GM19455 (cell line): Measurements from ENCODE around the gene OGFOD3.

ENCODE experiments used
- ATAC-seq: cut with Tn5 transposase; IDR thresholded peaks from one replicate; pipeline ENCODE4 v1.9.1; 2021; ENCODE audit not compliant: unreplicated experiment

The OGFOD3 gene

DNA sequence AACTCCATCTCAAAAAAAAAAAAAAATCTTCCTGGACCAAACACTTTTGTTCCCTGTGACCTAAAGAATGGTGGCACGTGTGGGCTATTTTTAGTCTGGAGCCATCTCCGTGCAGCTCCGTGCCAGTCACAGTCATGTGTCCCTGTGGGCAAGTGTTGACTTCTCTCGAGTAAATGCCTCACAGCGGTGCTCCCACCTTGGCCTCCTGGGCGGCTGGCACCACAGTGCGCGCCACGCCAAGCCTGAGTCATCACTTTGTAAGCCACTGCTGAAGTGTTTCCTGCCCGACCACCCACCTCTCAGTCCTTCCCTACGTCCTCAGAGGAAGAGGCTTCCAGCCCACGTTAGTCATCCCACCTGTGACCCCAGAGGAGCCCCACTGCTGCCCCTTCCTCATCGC, 11.1 kb downstream of the OGFOD3 start:
- ATAC-seq = no peak

DNA sequence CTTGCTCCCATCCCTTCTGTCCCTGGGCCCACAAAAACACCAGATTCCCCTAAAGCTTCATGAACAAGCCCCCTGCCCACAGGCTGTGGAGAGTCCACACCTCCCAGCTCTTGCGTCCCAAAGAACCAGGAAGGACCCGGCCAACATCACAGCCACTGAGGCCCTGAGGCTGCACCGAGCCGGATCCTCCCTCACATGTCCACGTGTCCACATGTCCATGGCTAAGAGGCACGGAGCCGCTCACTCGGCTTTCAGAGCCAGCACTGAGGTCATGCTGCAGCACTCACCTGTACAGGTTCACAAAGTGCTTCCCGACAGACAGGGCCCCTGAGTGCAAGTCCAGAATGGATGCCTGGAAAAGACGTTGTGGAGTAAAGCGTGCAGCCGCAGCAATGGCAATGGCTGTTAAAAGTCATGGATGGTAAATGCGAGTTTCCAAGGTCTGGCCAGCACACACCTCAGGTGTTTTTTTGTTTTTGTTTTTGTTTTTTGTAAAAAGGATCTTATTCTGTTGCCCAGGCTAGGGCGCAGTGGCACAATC, 12.2 kb downstream of the OGFOD3 start:
- no peak for ATAC-seq

DNA sequence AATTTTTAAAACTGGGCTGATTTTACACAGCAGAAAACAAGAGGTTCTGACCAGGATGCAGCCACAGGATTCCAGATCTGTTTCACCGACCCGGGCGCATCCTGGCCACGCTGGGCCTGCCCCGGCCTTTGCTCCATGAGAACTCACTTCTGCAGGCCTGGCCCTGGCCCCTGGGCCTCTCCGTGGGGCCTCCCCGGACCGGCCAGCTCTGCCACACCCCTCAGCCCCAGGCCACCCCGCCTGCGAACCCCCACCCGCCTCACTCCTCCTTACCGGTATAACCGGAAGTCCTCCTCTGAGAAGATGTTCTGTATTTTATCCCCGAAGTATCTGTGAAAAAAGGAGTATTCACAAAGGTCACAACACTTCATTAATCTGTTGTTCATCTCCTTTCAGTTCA, 13.3 kb downstream of the OGFOD3 start:
- ATAC-seq = no peak

DNA sequence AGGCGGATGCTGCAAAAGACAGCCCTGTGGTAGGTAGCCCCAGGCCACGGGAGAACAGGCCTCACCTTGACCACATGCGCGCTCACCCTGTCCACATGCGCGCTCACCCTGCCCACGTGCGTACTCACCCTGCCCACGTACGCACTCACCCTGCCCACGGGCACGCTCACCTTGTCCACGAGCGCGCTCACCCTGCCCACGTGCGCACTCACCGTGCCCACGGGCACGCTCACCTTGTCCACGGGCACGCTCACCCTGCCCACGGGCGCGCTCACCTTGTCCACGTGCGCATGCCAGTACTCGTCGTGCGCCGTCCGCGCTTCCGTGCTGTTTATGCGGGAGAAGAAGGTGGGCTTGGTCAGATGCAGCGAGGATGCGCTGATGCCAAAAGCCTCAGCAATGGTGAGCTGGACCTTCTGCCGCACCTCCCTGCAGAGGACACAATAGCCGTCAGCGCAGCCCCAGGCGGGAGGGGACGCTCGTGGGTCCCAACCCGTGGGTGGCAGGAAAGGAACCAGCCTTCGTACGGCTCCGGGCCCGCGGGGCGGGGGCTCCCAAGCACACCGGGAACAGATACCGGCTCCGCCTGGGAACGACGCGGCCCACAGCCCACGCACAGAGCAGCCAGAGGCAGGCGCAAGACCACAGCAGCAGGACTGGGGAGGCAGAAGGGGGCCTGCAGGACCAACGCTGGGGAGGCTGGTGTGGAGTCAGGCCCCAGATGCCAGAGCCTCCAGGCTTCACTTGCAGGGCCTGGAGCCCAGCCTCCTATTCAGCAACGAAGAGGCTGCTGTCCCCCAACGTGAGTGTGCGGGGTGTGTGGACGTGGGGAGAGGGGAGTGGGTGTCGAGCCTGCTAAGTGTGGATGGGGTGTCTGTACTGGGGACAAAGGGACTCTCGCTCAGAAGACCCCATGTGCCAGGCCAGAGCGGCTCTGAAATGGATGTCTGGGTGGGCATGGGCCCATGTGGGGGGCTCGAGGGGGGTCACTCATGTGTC, 14.4 kb downstream of the OGFOD3 start:
- no peak for ATAC-seq

DNA sequence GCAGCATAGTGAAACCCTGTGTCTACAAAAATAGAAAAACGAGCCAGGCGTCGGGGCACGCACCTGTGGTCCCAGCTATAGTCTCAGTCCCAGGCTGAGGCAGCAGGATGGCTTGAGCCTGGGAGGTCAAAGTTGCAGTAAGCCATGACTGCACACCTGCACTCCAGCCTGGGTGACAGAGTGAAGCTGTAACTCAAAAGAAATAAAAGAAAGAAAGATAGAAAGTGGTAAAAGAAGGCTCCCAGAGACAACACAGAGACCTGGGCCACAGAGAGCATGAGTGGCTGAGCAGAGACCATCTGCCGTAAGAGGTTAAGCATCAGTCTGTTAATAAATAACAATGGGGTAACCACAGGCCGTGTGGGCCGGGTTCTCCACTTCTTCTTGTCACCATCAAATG, 15.5 kb downstream of the OGFOD3 start:
- ATAC-seq = no peak

DNA sequence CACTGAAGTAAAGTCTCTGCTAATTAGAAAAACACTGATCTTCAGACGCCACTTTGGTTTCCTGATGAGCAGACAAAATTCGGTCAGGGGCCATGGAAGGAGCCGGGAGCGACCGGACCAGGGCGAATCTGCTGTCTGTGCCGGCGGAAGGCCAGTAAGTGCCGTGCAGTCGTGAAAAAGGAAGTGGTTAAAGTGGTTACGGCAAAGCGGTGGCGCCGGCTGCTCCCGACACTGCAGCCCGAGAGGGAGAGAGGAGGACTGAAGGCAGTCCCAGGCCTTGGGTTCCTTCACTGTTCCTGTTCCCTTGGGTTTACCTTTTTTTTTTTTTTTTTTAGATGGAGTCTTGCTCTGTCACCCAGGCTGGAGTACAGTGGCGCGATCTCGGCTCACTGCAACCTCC, 17.6 kb downstream of the OGFOD3 start:
- ATAC-seq = no peak

DNA sequence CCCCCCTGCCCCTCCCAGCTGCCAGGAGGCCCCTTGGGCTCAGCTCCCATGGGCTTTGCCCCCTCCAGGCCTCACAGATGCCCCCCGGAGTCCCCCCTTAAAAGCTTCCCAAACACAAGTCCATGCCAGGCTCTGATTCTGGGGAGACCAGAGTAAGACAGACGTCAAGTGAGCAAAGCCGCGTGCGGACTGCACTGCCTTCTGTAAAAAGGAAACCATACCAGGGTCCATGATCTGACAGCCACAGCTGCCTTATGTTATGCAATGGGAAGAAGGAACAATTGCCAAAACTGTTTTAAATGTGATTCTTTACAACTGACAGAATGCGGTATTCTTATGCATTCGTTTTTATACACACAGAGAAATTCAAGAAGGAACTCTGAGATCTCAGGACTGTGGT, 18.2 kb downstream of the OGFOD3 start:
- no peak for ATAC-seq

DNA sequence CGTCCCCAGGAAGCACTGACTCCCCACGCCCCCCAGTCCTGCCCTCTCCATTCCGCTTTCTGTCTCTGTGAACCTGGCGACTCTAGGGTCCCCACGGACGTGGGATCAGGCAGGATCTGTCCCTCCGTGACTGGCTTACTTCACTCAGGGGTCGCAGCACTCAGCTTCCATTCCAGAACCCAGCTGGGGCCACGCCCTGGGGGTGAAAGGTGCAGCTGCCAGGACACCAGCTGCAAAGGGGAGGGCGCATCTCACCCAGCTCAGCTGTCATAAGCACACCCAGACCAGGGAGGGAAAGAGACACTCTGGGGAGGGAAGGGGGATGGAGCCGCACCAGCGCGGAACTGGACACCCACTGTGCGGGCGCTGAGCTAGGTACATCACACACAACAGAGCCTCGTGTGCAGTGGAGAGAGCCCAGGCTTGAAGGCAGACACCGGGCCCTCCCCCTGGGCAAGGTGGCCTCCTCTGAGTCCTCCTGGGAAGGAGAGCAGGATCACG, 18.7 kb downstream of the OGFOD3 start:
- no peak for ATAC-seq

DNA sequence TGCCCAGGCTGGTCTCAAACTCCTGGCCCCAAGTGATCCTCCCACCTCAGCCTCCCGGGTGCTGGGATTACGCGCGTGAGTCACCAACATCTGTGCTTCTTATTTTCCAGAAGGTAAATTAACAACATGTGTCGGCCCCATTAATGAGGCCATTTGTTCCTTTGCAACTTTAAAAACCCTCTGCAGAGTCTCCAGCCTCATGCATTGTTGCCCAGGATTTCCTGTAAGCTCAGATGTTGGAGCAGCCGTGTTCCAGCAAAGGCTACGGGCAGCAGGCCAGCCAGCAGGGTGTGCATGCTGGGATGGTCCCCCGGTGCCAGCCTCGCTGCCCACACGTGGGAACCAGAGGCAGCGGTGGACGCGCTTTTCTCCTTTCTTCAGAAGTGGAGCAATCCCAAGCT, 19.3 kb downstream of the OGFOD3 start:
- ATAC-seq = no peak

DNA sequence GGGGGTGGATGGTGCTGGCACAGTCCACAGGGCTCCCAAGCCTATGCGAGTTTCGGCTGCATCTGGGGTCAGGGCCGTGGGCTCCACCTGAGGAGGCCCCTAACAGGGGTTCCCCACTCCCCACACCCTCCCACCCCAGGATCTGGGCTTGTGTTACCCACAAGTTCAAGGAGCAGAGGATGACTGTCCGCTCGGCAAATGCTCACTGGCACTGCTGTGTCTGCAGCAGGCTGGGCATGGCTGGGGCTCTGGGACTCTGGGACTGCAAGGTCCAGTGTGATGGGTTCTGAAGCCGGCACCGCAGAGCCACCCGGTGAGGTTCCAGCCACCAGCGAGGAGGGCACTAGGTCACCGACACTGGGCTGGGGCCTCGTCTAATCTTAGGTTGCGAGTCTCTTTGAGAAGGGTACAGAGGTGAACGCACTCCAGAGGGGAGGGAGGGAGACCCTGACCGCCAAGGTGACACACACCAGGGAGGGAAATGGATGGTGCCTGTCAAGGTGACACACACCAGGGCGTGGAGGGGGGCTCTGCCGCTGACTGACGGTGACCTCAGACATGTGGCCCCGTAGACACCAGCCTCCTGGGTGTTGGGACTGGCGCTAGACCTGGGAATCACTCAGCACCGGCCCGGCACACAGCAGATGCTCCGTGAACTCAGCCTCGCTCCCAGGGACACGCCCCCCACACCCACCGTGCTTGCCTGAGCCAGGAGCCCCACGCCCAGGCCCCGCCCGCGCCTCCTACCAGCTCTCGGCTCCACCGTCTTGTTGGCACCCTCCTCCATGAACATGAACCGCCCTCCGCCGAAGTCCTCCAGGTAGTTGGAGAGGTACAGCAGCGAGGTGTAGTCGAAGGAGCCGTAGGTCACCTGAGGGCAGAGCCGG, 20.7 kb downstream of the OGFOD3 start:
- ATAC-seq = no peak

DNA sequence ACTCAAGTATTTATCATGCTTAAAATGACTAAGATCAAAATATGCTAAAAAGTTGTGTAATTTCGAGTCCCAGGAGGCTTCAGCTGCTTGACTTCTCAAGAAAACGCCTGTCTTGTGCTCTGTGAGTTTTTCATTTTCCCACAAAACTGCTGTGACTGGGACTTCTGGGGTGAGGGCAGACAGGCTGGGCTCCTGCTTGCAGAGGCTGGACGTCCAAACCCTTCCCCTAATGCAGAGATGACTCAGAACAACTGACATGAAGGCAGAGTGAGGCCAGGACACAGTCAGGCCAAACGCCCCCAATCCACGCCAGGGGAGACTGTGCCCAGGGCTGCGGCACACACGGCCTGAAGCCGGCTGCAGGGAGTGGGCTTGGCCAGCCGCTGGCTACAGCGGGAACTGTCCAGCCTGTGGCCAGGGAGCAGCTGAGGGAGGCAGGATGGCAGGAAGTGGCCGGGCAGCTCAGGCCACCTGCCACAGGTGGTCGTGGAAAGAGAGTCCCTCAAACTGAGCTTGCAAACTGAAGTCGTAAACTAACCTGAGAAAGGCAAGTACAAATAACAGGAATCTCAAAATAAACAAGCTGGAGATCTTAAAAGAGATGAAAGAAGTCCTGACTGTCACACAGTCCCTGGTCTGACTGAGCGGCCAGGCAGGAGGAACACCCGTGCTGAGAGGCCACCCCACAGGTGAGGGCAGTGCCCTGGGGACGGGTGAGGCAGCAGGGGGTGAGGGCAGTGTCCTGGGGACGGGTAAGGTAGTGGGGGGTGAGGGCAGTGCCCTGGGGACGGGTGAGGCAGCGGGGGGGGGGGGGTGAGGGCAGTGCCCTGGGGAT, 21.6 kb downstream of the OGFOD3 start:
- ATAC-seq = no peak

DNA sequence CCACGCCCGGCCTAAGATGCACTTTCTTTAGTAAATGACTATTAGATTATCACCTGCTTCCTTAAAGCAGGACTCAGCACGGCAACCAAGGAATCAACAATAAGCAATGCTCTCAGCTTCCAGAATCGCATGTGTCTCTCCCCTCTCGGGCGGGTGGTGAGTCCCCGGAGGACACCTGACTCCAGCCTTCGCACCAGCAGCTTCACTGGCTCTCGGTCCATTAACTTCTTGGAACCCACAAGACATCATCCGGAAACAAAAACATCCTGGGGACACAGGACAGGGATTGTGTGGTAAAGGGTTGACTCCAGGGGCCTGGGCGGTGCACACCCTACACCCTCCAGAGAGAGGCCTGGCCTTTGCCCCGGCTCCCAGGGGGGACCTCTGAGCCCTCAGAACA, 24.1 kb downstream of the OGFOD3 start:
- ATAC-seq = no peak

DNA sequence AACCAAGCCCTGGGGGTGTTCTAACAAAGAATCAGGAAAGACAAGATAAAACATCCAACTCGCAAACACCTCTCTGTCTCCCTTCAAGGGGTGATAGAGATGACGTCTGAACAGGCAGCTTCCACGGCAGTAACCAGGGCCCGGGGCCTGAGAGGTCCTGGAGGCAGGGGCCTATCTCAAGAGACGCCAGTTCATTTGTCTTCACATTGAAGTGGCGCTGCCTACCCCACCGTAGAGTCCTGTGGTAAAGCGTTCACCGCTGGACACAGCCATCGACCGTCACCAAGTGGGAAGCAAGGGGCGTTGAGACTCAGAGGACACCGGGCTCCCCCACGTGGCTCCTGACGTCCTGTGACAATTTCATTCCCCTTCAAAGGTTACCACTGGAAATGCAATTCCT, 25.4 kb downstream of the OGFOD3 start:
- no peak for ATAC-seq

DNA sequence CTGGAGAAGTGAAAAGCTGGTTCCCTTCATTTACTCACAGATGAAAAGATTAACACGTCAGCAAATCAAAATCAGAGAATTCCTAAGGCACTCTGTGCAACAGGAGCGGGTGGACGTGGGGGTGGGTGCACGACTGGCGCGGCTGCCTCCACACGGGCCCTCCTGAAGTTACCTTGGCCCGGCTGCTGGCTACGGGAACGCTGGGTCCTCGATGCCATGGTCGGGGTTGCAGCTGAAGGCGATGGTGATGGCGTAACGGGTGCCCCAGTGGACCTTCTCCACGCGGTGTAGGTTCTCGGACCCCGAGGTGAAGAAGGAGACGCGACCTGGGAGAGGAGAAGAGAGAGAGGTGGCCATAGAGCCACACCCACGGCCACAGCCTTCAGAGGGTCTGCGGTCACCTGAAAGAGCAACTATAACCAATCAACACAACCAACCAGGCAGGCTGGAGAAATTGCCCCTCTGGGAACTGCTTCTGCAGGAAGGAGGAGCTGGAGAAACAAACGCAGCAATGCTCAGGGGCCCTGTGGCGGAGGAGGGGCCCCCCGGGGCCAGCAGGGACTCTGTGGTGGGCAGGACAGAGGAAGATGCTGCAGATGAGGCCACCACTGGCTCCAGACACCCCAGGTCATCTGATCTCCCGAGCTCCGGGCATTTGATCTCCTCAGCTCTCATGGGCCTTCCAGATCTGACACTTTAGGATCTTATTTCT, 26.0 kb downstream of the OGFOD3 start:
- no peak for ATAC-seq

DNA sequence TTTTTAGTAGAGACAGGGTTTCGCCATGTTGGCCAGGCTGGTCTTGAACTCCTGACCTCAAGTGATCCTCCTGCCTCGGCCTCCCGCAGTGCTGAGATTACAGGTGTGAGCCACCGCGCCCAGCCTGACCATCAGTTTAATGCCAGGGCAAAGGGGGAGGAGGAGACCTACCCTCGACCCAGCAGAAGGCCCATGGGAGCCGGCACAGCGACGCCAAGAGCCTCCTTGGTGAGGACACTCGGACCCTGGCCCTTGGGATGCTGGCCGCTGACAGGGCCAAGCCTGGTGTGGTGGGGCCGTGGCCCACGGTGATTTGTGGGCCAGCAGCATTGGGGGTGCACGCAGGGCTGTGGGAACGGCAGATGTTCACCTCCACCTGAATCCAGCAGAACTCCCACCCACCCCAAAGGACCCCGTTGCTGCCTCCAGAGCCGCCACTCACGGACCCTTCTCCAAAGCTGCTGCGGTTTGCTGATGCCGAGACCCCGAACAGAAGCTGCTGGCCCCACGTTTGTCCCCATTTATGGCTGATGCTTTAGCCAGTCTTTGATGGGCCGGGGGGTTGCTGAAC, 26.8 kb downstream of the OGFOD3 start:
- no peak for ATAC-seq

DNA sequence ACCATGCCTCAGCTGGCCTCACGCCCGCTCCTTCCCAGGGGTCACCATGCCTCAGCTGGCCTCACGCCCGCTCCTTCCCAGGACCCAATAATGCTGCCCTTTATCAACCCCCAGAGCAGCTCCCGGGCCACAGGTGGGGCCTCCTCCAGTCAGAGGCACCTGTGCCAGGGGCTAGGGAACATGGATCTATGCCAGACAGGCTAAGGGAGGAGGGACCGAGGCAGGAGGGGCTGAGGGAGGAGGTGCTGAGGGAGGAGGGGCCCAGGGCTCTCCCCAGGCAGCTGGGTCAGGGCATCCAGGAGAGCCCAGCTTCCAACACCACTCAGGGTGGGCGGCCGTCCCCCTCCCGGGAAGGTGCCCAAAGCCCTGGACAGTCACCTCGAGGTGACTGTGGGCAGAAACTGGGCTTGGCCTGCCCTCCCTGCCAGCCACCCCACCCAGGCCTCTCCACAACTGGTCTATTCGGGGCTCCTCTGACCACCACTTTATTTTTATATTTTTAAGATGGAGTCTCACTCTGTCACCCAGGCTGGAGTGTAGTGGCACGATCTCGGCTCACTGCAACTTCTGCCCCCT, 27.4 kb downstream of the OGFOD3 start:
- no peak for ATAC-seq

DNA sequence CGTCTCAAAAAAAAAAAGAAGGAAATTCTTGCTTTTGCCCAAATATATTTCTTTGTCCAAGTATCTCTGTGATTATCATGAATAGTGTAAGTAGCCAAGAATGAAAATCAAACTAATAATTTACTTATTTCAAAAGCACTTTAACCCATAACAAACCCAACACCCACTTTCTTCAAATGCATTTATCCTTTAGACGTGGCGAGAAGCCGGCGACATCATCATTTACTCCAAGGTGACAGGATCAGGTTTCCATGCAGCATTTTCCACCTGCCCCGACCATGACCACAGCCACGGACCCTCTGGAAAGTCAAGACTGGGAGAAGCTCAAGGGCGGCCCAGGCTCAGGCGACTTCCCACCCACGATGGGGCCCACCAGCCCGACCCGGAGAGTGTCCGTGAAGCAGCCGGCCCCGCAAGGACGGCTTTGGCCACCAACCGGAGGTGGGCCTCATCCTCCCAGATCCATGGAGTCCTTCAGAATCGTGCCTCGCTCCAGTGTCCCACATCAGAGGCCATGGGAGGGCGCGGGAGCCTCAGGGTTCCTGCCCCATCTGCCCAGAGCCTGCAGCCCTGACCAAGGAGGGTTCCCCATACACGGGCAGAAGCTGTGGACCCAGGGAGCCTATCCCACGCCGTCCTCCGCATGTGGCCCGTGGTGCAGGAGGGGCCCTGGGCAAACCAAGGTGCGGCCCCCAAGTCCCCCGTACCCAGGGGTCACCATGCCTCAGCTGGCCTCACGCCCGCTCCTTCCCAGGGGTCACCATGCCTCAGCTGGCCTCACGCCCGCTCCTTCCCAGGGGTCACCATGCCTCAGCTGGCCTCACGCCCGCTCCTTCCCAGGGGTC, 28.1 kb downstream of the OGFOD3 start:
- ATAC-seq = no peak

DNA sequence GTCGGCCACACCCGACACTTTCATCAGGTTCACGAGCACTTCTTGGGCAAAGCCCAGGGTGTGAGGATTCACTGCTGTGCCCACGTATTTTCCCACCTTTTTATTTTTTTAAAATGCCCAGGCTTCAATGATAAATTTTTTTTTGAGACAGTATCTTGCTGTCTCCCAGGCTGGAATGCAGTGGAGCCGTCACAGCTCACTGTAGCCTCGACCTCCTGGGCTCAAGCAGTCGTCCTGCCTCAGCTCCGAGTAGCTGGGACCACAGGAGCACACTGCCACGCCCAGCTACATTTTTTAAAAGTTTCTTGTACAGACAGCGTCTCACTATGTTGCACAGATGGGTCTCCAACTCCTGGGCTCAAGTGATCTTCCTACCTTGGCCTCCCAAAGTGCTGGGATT, 29.0 kb downstream of the OGFOD3 start:
- ATAC-seq = no peak
